GM10266 (cell line): ENCODE measurements around the gene ASB2.

ENCODE experiments used
- DNase-seq: peaks from one replicate; pipeline ENCODE4 v3.0.0; 2012; ENCODE audit errors: extremely low spot score
- TF ChIP-seq, protein P1 (sequence below): IDR thresholded peaks from 2 replicates; pipeline ENCODE4 v1.5.1; 2012; ENCODE audit warnings: mild to moderate bottlenecking, low read depth; ENCODE audit not compliant: control insufficient read depth, insufficient read depth; ENCODE audit errors: missing control alignments

ASB2 gene

DNA sequence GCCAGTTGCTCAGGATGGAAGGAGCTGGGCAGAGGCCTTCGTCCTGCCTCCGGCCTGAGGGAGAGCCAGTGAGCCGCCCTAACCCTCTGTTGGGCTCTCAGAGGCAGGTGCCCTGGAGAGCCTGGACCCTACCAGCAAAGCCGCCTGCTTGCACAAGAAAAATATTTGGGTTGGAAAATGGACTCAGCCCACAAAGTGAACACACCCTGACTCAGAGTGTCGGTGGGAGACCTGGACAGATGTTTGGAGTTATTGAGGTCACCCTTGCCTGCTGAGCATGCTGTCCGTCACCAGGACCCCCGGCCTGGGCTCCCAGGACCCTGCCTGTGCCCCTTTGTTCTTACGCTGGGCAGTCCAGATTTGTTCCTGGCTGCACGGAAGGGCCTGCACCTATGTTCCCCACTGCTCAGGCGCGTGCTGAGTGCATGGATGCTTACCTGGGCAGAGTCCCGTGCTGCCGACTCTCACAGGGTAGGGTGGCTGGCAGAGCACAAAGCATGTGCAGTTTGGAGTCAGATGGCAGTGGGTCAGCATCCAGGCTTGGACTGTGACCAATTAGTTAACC is 26.8 kb downstream of the ASB2 start:
- TF ChIP-seq, protein P1, sequence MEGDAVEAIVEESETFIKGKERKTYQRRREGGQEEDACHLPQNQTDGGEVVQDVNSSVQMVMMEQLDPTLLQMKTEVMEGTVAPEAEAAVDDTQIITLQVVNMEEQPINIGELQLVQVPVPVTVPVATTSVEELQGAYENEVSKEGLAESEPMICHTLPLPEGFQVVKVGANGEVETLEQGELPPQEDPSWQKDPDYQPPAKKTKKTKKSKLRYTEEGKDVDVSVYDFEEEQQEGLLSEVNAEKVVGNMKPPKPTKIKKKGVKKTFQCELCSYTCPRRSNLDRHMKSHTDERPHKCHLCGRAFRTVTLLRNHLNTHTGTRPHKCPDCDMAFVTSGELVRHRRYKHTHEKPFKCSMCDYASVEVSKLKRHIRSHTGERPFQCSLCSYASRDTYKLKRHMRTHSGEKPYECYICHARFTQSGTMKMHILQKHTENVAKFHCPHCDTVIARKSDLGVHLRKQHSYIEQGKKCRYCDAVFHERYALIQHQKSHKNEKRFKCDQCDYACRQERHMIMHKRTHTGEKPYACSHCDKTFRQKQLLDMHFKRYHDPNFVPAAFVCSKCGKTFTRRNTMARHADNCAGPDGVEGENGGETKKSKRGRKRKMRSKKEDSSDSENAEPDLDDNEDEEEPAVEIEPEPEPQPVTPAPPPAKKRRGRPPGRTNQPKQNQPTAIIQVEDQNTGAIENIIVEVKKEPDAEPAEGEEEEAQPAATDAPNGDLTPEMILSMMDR, result no peak
- DNase-seq, result no peak

DNA sequence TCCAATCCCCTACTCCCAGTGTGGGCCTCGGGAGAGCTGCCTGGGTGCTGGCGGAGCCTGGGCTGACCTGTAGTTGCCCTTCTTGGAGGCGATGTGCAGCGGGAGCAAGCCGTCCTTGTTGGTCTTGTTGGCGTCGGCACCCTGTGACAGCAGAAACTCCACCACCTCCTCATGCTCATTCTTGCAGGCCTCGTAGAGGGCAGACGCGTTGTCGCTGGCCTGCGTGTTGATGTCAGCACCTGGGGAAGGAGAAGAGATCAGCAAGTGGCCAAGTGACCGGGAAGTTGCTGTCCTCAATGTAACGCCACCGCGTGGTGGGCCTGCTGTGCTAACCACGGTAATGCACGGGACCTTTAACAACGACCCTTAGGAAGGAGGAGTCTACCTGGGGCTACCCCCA is 29.1 kb downstream of the ASB2 start:
- DNase-seq, result no peak
- TF ChIP-seq, protein P1, result no peak

DNA sequence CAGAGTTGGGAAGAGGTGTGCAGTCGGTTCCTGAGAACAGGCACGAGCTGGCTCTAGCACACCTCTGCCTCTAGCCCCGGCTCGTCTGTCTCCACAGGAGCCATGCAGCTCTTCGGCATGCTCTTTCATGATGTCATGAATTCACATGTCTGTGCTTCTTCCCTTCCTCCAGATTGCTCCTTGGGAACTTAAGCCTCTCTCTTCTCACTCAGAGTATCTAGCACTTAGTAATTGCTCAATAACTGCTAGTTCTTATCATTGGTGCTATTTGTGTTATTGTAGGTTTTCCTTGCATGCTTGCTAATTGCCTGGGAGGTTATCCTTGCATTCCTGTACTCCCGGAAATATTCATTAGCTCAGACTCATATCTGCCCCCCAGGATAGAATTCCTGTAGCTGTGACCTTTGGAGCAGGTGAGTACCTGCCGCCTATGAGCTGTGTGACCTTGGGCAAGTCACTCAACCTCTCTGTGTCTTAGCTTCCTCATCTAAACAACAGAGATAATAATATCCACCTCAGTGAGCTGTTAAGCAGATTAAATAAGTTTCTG is 29.8 kb downstream of the ASB2 start:
- DNase-seq, result no peak
- TF ChIP-seq, protein P1, result no peak

DNA sequence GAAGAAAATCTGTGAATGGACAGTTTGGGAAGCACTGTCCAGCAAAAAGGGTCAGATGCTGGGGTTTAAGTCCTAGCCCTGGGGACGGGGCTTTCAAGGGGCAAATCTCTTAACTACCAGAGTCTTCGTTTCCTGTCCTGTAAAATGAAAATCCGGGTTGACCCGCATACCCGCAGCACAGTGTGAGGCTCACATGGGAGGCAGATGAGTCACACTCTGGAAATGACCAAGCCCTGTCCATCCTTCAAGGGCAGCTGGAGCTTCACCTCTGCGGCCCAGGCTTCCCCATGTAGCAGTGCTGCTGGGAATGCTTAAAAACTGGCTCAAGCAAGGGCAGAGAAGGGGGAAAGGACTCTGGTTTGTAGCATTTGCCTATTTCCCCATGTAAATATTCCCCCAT is 30.3 kb downstream of the ASB2 start:
- no peak for DNase-seq
- TF ChIP-seq, protein P1, result no peak

DNA sequence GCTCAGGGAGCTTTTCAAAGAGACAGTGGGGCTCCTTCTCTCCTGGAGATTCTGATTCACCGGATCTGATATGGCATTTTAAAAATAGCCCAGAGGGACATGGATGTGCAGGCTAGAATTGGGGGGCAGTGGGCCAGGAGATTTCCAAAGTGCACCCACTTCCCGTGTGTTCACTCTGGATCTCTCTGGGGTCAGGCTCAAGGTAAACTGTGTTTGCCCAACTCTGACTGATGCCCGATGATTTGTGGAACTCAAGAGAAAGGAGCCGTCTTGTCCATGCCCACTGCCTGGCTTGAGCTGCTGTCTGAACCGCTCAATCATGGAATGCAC is 31.3 kb downstream of the ASB2 start:
- TF ChIP-seq, protein P1, result no peak
- no peak for DNase-seq

DNA sequence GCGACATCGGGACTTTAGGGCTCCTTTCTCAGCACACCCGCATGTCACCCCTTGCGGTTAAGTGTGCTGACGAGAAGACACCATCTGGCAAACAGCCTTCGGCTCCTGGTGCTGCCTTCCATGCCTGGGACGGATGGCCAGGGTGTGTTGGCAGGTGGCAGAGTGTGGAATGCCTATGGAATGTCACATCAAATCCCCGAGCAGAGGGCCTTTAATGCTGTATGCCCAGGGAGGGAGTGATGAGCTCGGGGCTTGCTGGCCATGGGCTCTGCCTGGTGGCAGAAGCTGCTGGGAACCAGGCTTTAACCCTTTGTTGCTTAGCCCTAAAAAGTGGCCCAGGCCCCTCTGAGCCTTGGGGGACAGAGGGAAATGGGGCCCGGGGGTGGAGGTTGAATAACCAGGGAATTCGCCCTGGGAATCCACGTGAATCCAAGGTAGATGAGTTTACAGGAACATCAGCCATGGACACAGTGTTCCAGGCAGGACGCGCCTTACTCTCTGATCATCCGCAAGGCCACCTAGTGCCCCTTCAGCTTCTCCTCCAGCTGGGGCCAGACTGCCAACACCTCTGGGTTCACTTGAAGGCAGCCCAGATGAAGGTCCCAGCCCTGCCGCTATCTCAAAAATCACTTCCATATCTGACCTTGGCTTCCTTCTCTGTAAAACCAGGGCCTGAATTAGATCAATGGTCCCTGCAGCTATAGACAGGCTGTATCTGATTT is 31.9 kb downstream of the ASB2 start:
- TF ChIP-seq, protein P1, result no peak

DNA sequence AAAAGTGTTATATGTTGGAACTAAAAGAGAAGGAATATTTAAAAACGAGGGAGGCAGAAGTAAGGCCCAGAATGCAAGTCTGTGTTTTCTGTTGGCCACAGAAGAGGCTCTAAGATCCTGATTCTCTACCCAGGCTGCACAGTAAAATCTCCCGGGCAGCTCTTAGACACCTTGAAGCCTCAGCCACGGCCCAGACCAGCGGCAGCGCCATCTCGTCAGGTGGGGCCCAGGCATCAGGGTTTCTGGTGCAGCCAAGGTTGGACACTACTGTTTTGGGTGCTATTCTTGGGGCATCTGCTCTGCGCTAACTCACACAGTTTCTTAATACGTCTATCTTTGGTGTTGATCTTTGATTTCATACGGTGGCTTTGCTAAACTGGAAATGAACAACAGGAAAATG is 32.4 kb downstream of the ASB2 start:
- TF ChIP-seq, protein P1, result no peak
- DNase-seq, result no peak

More for the DNA sequence above, 31.9 kb downstream of the ASB2 start:
- no peak for DNase-seq
